HepG2 (cell line): Measurements from ENCODE around the gene NXPH4. TPM values are rescaled to one million over a fixed set of nuclear protein-coding genes. Genes with fewer than 3 reads are reported as not detected.

Source experiments
- ASH2L ChIP-seq: fragments of 300-600, 200-600 bp; sonication (generic); IDR thresholded peaks from 2 replicates; pipeline ENCODE4 v1.7.0; 2017; ENCODE audit warnings: low read depth, mild to moderate bottlenecking, moderate library complexity, mixed read lengths, low read length; ENCODE audit not compliant: insufficient read length
- FLYWCH1 ChIP-seq: sonication (generic); formaldehyde crosslinking; IDR thresholded peaks from 2 replicates; pipeline ENCODE4 v1.8.1; 2023; ENCODE audit warnings: mild to moderate bottlenecking, missing genetic modification reagents
- FOXK2 ChIP-seq: fragments of 450-650 bp; IDR thresholded peaks from 2 replicates; pipeline ENCODE4 v1.6.1; 2016
- HNRNPH1 ChIP-seq: fragments of 200-400 bp; formaldehyde crosslinking; optimal IDR thresholded peaks from 2 replicates; pipeline ENCODE3; 2017; ENCODE audit warnings: mild to moderate bottlenecking, low read depth, low read length
- ISL2 ChIP-seq: sonication (generic); formaldehyde crosslinking; IDR thresholded peaks from 2 replicates; pipeline ENCODE4 v1.5.0; 2020; ENCODE audit warnings: missing genetic modification reagents
- JUNB ChIP-seq: sonication (generic); formaldehyde crosslinking; IDR thresholded peaks from 2 replicates; pipeline ENCODE4 v1.8.0; 2022; ENCODE audit warnings: missing genetic modification reagents, mild to moderate bottlenecking, borderline replicate concordance
- MIER2 ChIP-seq: IDR thresholded peaks from 2 replicates; pipeline ENCODE4 v1.6.1; 2016; ENCODE audit warnings: missing biosample characterization, missing genetic modification reagents
- RBFOX2 ChIP-seq: fragments of 200-400 bp; formaldehyde crosslinking; IDR thresholded peaks from 2 replicates; pipeline ENCODE4 v1.6.1; 2017; ENCODE audit warnings: low read depth, mild to moderate bottlenecking, low read length
- RXRB ChIP-seq: IDR thresholded peaks from 2 replicates; pipeline ENCODE4 v1.6.1; 2016; ENCODE audit warnings: borderline replicate concordance, missing genetic modification reagents, missing compliant biosample characterization
- SATB2 ChIP-seq: sonication (generic); formaldehyde crosslinking; IDR thresholded peaks from 2 replicates; pipeline ENCODE4 v1.5.0; 2020; ENCODE audit warnings: missing genetic modification reagents
- SOX6 ChIP-seq, 2 experiments: fragments of 450-650 bp in 1 of 2; sonication (generic) in 1 of 2; formaldehyde crosslinking in 1 of 2; IDR thresholded peaks; 2 replicates each; pipeline versions ENCODE4 v1.4.0 to v1.6.1; 2017 to 2020; ENCODE audit warnings: antibody characterized with exemption in 1 of 2, mild to moderate bottlenecking in 1 of 2, missing genetic modification reagents in 1 of 2
- TFE3 ChIP-seq: IDR thresholded peaks from 2 replicates; pipeline ENCODE4 v1.6.1; 2016
- ZBTB20 ChIP-seq: sonication (generic); formaldehyde crosslinking; IDR thresholded peaks from 2 replicates; pipeline ENCODE4 v1.8.1; 2023; ENCODE audit warnings: missing genetic modification reagents, low read depth, mild to moderate bottlenecking, borderline replicate concordance
- ZBTB42 ChIP-seq: sonication (generic); formaldehyde crosslinking; IDR thresholded peaks from 2 replicates; pipeline ENCODE4 v1.5.0; 2020; ENCODE audit warnings: mild to moderate bottlenecking, missing genetic modification reagents
- ZNF234 ChIP-seq: sonication (generic); formaldehyde crosslinking; conservative IDR thresholded peaks from 2 replicates; pipeline ENCODE4 v1.5.1; 2020; ENCODE audit warnings: mild to moderate bottlenecking, missing genetic modification reagents
- ZNF629 ChIP-seq: sonication (generic); formaldehyde crosslinking; conservative IDR thresholded peaks from 2 replicates; pipeline ENCODE4 v1.5.0; 2020; ENCODE audit warnings: missing genetic modification reagents
- polyA plus RNA-seq, 8 experiments: library from polyadenylated mRNA; depleted of rRNA in 3 of 8; stranded (reverse) in 7 of 8; unstranded in 1 of 8; fragments of >200 nt; fragmentation: Illumina TruSeq in 4 of 8; extraction: Trizol in 4 of 8; gene quantifications; 2 replicates each; pipeline versions ENCODE4 v1.2.1 to v1.2.3, GENCODE V29; 2011 to 2016; ENCODE audit warnings: low read depth in 4 of 8, missing spikeins in 1 of 8, mixed read lengths in 1 of 8; ENCODE audit not compliant: insufficient read depth in 1 of 8
- total RNA-seq, 5 experiments: library from RNA; depleted of rRNA; stranded (reverse); fragments of >200 nt; fragmentation: Illumina TruSeq; extraction: Trizol; gene quantifications; 2 replicates each; pipeline ENCODE4 v1.2.3, GENCODE V29; 2016; ENCODE audit warnings: low read depth in 1 of 5
- TF ChIP-seq, protein P1 (sequence below): sonication (generic); formaldehyde crosslinking; IDR thresholded peaks from 2 replicates; pipeline ENCODE4 v1.9.0; 2022; ENCODE audit warnings: missing genetic modification reagents, mild to moderate bottlenecking, borderline replicate concordance
- TF ChIP-seq, protein P2 (sequence below): sonication (generic); formaldehyde crosslinking; IDR thresholded peaks from 2 replicates; pipeline ENCODE4 v1.5.1; 2020; ENCODE audit warnings: mild to moderate bottlenecking, missing genetic modification reagents, moderate library complexity
- TF ChIP-seq, protein P3 (sequence below): sonication (generic); formaldehyde crosslinking; IDR thresholded peaks from 2 replicates; pipeline ENCODE4 v1.5.0; 2020; ENCODE audit warnings: mild to moderate bottlenecking, low read depth, missing genetic modification reagents, borderline replicate concordance
- TF ChIP-seq, protein P4 (sequence below): sonication (generic); formaldehyde crosslinking; IDR thresholded peaks from 2 replicates; pipeline ENCODE4 v1.8.0; 2022; ENCODE audit warnings: mild to moderate bottlenecking, missing genetic modification reagents, moderate library complexity
- TF ChIP-seq, protein P5 (sequence below): sonication (generic); formaldehyde crosslinking; conservative IDR thresholded peaks from 2 replicates; pipeline ENCODE4 v1.4.0; 2020; ENCODE audit warnings: missing genetic modification reagents

NXPH4 gene
- total and polyA plus RNA-seq, 2 of the 13 experiments (the other 11 are each of a cell fraction or from before 2014, with no cell fraction given): 0.13 TPM; not detected in 1

DNA sequence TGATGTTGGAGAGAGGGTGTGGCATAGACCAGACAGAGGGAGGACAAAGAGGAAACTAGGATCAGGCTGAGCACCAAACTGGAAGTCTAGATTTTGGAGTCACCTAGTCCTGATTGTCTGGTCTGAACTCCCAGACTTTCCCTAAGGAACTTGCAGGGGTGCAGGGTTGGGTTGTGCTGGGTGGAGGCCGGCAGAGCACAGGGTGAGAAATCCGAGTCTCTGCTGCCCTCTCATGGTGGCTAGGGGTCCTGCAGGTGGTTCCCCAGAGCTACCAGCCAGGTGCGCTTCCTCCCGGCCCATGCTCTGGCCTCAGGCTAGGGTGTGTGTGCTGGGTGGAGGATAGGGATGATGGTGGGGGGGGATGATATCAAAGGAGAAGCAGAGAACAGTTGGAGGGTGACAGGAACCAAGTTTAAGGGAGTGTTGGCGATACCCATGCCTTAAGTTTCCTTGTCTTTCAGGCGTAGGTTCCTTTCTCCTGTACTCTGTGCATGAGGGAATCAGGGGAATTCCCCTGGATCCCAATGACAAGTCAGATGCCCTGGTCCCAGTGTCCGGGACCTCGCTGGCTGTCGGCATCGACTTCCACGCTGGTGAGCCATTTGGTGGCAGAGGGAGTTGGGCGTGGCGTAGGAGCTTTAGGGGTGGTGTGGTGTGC is 33.5 kb upstream of the NXPH4 start (continued):
- TF ChIP-seq, protein P1, sequence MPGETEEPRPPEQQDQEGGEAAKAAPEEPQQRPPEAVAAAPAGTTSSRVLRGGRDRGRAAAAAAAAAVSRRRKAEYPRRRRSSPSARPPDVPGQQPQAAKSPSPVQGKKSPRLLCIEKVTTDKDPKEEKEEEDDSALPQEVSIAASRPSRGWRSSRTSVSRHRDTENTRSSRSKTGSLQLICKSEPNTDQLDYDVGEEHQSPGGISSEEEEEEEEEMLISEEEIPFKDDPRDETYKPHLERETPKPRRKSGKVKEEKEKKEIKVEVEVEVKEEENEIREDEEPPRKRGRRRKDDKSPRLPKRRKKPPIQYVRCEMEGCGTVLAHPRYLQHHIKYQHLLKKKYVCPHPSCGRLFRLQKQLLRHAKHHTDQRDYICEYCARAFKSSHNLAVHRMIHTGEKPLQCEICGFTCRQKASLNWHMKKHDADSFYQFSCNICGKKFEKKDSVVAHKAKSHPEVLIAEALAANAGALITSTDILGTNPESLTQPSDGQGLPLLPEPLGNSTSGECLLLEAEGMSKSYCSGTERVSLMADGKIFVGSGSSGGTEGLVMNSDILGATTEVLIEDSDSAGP (CRISPR knock-in tag): 0 out of 2 replicates have a peak, but pooled peaks have one; percentile 13
- no peak for TF ChIP-seq ZNF629 (CRISPR knock-in tag)
- no peak for TF ChIP-seq ISL2 (CRISPR knock-in tag)
- TF ChIP-seq ZNF234: no peak
- TF ChIP-seq, protein P2, sequence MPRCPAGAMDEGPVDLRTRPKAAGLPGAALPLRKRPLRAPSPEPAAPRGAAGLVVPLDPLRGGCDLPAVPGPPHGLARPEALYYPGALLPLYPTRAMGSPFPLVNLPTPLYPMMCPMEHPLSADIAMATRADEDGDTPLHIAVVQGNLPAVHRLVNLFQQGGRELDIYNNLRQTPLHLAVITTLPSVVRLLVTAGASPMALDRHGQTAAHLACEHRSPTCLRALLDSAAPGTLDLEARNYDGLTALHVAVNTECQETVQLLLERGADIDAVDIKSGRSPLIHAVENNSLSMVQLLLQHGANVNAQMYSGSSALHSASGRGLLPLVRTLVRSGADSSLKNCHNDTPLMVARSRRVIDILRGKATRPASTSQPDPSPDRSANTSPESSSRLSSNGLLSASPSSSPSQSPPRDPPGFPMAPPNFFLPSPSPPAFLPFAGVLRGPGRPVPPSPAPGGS (CRISPR knock-in tag): no peak
- TF ChIP-seq FOXK2: no peak
- TF ChIP-seq TFE3: no peak
- no peak for TF ChIP-seq MIER2 (CRISPR knock-in tag)
- no peak for TF ChIP-seq JUNB
- TF ChIP-seq, protein P3, sequence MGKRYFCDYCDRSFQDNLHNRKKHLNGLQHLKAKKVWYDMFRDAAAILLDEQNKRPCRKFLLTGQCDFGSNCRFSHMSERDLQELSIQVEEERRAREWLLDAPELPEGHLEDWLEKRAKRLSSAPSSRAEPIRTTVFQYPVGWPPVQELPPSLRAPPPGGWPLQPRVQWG (CRISPR knock-in tag): no peak
- TF ChIP-seq RBFOX2: no peak
- TF ChIP-seq ZBTB42: no peak
- TF ChIP-seq, protein P4, sequence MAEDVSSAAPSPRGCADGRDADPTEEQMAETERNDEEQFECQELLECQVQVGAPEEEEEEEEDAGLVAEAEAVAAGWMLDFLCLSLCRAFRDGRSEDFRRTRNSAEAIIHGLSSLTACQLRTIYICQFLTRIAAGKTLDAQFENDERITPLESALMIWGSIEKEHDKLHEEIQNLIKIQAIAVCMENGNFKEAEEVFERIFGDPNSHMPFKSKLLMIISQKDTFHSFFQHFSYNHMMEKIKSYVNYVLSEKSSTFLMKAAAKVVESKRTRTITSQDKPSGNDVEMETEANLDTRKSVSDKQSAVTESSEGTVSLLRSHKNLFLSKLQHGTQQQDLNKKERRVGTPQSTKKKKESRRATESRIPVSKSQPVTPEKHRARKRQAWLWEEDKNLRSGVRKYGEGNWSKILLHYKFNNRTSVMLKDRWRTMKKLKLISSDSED (CRISPR knock-in tag): 0 out of 2 replicates have a peak, but pooled peaks have one; percentile 24
- no peak for TF ChIP-seq ASH2L
- TF ChIP-seq SATB2: no peak
- TF ChIP-seq, protein P5, sequence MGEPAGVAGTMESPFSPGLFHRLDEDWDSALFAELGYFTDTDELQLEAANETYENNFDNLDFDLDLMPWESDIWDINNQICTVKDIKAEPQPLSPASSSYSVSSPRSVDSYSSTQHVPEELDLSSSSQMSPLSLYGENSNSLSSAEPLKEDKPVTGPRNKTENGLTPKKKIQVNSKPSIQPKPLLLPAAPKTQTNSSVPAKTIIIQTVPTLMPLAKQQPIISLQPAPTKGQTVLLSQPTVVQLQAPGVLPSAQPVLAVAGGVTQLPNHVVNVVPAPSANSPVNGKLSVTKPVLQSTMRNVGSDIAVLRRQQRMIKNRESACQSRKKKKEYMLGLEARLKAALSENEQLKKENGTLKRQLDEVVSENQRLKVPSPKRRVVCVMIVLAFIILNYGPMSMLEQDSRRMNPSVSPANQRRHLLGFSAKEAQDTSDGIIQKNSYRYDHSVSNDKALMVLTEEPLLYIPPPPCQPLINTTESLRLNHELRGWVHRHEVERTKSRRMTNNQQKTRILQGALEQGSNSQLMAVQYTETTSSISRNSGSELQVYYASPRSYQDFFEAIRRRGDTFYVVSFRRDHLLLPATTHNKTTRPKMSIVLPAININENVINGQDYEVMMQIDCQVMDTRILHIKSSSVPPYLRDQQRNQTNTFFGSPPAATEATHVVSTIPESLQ: no peak
- TF ChIP-seq FLYWCH1 (CRISPR knock-in tag): no peak
- no peak for TF ChIP-seq HNRNPH1
- no peak for TF ChIP-seq SOX6 (IDR thresholded peaks at IDR 0.05)
- TF ChIP-seq SOX6 (CRISPR knock-in tag; IDR thresholded peaks at IDR 0.05): no peak
- no peak for TF ChIP-seq ZBTB20 (CRISPR knock-in tag)
- no peak for TF ChIP-seq RXRB
